Measurements from ENCODE around the gene EVA1A.

GRCh38 chr2:75555701-75556100 is 5.0 kb downstream of the EVA1A start:
- no peak for TF ChIP-seq SP1 (IDR thresholded peaks at IDR 0.05)
- TF ChIP-seq MAX (IDR thresholded peaks at IDR 0.05), result no peak
- TF ChIP-seq JUND (IDR thresholded peaks at IDR 0.05), result no peak
- no peak for TF ChIP-seq HNF4G (IDR thresholded peaks at IDR 0.05)
- TF ChIP-seq CTCF (IDR thresholded peaks at IDR 0.05; ENCODE audit: low read depth, low read length, missing input control), result no peak
- TF ChIP-seq ATF3 (IDR thresholded peaks at IDR 0.05), result no peak
- no peak for TF ChIP-seq TAF1 (conservative IDR thresholded peaks at IDR 0.05)
- TF ChIP-seq RAD21 (IDR thresholded peaks at IDR 0.05), result no peak
- TF ChIP-seq REST (IDR thresholded peaks at IDR 0.05), result no peak
- no peak for TF ChIP-seq YY1 (IDR thresholded peaks at IDR 0.05)
